Skeletal muscle cell (primary cell): Measurements from ENCODE around the gene CAMSAP3.

Source experiments
- DNase-seq: peaks from one replicate; pipeline ENCODE4 v3.0.0-alpha.2; 2010; ENCODE audit warnings: low read depth
- H3K4me3 ChIP-seq: 2 replicates; pipeline ENCODE4 v1.5.1; 2011; ENCODE audit warnings: low read depth, mild to moderate bottlenecking, control low read depth, low read length, moderate library complexity

Gene CAMSAP3

DNA sequence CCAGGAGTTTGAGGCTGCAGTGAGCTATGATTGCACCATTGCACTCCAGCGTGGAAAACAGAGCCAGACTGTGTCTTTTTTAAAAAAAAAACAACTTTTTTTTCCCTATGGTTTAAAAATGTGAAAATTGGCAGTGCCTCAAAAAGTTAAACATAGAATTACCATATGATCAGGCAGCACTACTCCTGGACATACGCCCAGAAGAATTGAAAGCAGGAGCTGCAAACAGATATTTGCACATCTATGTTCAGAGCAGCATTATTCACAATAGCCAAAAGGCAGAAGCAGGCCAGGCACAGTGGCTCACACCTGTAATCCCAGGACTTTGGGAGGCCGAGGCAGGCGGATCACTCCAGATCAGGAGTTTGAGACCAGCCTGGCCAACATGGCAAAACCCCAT lies 69.4 kb downstream of the CAMSAP3 start:
- no peak overlapping the region for H3K4me3 ChIP-seq
- DNase-seq, result peak; percentile 37
